Ishikawa (cell line): ENCODE results near the gene COL2A1.

Experiments used
- CEBPB ChIP-seq: IDR thresholded peaks from 2 replicates; pipeline ENCODE4 v1.6.1; 2012
- CREB1 ChIP-seq: IDR thresholded peaks from 2 replicates; pipeline ENCODE4 v1.6.1; 2012; ENCODE audit warnings: low read depth
- EGR1 ChIP-seq: IDR thresholded peaks from 2 replicates; pipeline ENCODE4 v1.6.1; 2012
- EP300 ChIP-seq: IDR thresholded peaks from 2 replicates; pipeline ENCODE4 v1.6.1; 2012; ENCODE audit warnings: borderline replicate concordance
- FOXM1 ChIP-seq: IDR thresholded peaks from 2 replicates; pipeline ENCODE4 v1.6.1; 2012; ENCODE audit warnings: low read depth, borderline replicate concordance
- MAX ChIP-seq: IDR thresholded peaks from 2 replicates; pipeline ENCODE4 v1.6.1; 2012
- NFIC ChIP-seq: IDR thresholded peaks from 2 replicates; pipeline ENCODE4 v1.6.1; 2012
- RAD21 ChIP-seq: IDR thresholded peaks from 2 replicates; pipeline ENCODE4 v1.6.1; 2012; ENCODE audit warnings: low read depth
- REST ChIP-seq: IDR thresholded peaks from 2 replicates; pipeline ENCODE4 v1.6.1; 2012; ENCODE audit warnings: low read depth, mild to moderate bottlenecking
- TAF1 ChIP-seq: IDR thresholded peaks from 2 replicates; pipeline ENCODE4 v1.6.1; 2012; ENCODE audit warnings: low read depth, mild to moderate bottlenecking
- TCF12 ChIP-seq: IDR thresholded peaks from 2 replicates; pipeline ENCODE4 v1.6.1; 2012; ENCODE audit warnings: low read depth
- TEAD4 ChIP-seq: IDR thresholded peaks from 2 replicates; pipeline ENCODE4 v1.6.1; 2012
- USF1 ChIP-seq: IDR thresholded peaks from 2 replicates; pipeline ENCODE4 v1.6.1; 2012
- YY1 ChIP-seq: IDR thresholded peaks from 2 replicates; pipeline ENCODE4 v1.6.1; 2012; ENCODE audit warnings: low read depth
- ZBTB7A ChIP-seq: IDR thresholded peaks from 2 replicates; pipeline ENCODE4 v1.6.1; 2012; ENCODE audit warnings: low read depth

The COL2A1 gene

GRCh38 chr12:48021485-48022179 lies 17.4 kb upstream of the COL2A1 start:
- TF ChIP-seq EGR1 (no peak), REST (no peak), CEBPB (no peak), TAF1 (no peak), YY1 (no peak), TCF12 (no peak), TEAD4 (no peak), NFIC (no peak), EP300 (no peak), CREB1 (no peak), ZBTB7A (no peak), MAX (no peak), USF1 (no peak), RAD21 (no peak), FOXM1 (no peak)

GRCh38 chr12:48019639-48020265 lies 15.5 kb upstream of the COL2A1 start:
- TF ChIP-seq YY1 (no peak), CREB1 (no peak), FOXM1 (no peak), USF1 (no peak), EP300 (no peak), MAX (no peak), EGR1 (no peak), NFIC (no peak), CEBPB (no peak), RAD21 (no peak), ZBTB7A (no peak), TEAD4 (no peak), TAF1 (no peak)

- TF ChIP-seq NFIC (no peak), USF1 (no peak), YY1 (no peak), MAX (no peak), REST (no peak), ZBTB7A (no peak), CEBPB (no peak), FOXM1 (no peak), TEAD4 (no peak), TCF12 (no peak), CREB1 (no peak)
These were observed 14.3 kb upstream of the COL2A1 start for GRCh38 chr12:48018618-48018995.

GRCh38 chr12:48017921-48018617 lies 13.8 kb upstream of the COL2A1 start:
- TF ChIP-seq REST (no peak), USF1 (no peak), CEBPB (no peak), RAD21 (no peak), CREB1 (no peak), EGR1 (no peak), TEAD4 (no peak), TCF12 (no peak), MAX (no peak), NFIC (no peak), TAF1 (no peak), FOXM1 (no peak), ZBTB7A (no peak), EP300 (no peak), YY1 (no peak)
